Breast epithelium (tissue), 3 donors: Measurements from ENCODE around the gene S100A7A.

ENCODE experiments used
- POLR2A ChIP-seq: fragments of 450-650 bp; IDR thresholded peaks from one replicate; pipeline ENCODE4 v1.6.1; 2016; ENCODE audit warnings: antibody characterized with exemption, mild to moderate bottlenecking, moderate library complexity
- POLR2AphosphoS5 ChIP-seq, 3 donors: sonication (generic); formaldehyde crosslinking; IDR thresholded peaks; one replicate each; pipeline ENCODE4 v1.6.1; 2017; ENCODE audit warnings: antibody characterized with exemption in 3 of 3
- TF ChIP-seq, protein P1 (sequence below), 3 donors: fragments of 450-650 bp; IDR thresholded peaks; one replicate each; pipeline ENCODE4 v1.5.1; 2016 to 2017; ENCODE audit warnings: antibody characterized with exemption in 3 of 3, mild to moderate bottlenecking in 3 of 3, moderate library complexity in 3 of 3

DNA sequence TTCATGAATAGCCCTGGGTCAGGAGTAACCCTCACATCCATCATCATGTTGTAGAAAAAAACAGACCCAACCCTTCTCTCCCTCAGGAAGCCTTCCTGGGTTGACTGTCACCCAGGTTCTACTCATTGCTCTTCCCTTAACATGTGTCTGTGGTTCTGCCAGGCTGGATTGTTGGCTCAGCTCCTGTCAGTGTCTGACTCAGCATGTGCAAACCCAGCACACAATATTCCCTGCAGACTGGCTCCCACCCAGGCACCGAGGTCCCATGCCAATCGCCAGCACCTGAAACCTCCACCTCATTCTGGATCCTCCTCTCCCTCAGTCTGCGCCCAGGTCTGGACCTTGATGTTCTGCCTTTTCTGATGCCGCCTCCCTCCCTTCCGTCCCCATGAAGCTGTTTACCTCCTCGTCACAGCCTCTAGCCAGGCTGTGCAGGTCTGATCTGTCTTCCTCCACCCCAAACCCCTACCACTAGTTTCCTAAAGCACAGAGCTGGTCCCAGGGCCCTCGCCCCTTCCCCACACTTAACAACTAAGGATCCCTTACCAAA is 21.1 kb upstream of the S100A7A start:
- TF ChIP-seq, protein P1, sequence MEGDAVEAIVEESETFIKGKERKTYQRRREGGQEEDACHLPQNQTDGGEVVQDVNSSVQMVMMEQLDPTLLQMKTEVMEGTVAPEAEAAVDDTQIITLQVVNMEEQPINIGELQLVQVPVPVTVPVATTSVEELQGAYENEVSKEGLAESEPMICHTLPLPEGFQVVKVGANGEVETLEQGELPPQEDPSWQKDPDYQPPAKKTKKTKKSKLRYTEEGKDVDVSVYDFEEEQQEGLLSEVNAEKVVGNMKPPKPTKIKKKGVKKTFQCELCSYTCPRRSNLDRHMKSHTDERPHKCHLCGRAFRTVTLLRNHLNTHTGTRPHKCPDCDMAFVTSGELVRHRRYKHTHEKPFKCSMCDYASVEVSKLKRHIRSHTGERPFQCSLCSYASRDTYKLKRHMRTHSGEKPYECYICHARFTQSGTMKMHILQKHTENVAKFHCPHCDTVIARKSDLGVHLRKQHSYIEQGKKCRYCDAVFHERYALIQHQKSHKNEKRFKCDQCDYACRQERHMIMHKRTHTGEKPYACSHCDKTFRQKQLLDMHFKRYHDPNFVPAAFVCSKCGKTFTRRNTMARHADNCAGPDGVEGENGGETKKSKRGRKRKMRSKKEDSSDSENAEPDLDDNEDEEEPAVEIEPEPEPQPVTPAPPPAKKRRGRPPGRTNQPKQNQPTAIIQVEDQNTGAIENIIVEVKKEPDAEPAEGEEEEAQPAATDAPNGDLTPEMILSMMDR (IDR thresholded peaks at IDR 0.05) = no peak
- no peak for TF ChIP-seq POLR2AphosphoS5 (IDR thresholded peaks at IDR 0.05)
- no peak for TF ChIP-seq POLR2A
